Caco-2 (cell line): ENCODE results near the gene SEMA4A. TPM values are rescaled to one million over a fixed set of nuclear protein-coding genes. Genes with fewer than 3 reads are reported as not detected.
"Not testable (repeated sequence)": the region's sequence is repeated elsewhere in the genome, so short reads cannot be mapped to it uniquely, and the experiment has no call there.

Experiments
- BruUV-seq: library from RNA; stranded (reverse); fragments of 400-500 nt; replicated peaks from 2 replicates; lab custom pipeline; 2021; lab: Mats Ljungman, UMichigan
- CTCF ChIA-PET: fragments of 300-600 bp; sonication (Branson Sonifier 250); formaldehyde crosslinking; loops from one replicate; lab custom pipeline; 2022; ENCODE audit warnings: antibody characterized with exemption; lab: Charles Lee
- POLR2A ChIA-PET: fragments of 300-600 bp; sonication (Branson Sonifier 250); formaldehyde crosslinking; loops from one replicate; lab custom pipeline; 2022; ENCODE audit warnings: antibody characterized with exemption; lab: Charles Lee
- DNase-seq, 2 experiments: peaks; one replicate each; pipeline versions ENCODE4 v3.0.0 to v3.0.0-alpha.2; 2020 to 2022
- H3K27me3 ChIP-seq: replicated peaks from 2 replicates; pipeline ENCODE4 v1.6.0; 2011; ENCODE audit warnings: low read length; ENCODE audit not compliant: control insufficient read depth, insufficient read depth
- H3K36me3 ChIP-seq: 2 replicates; pipeline ENCODE4 v1.5.1; 2011; ENCODE audit warnings: low read length; ENCODE audit not compliant: control insufficient read depth, insufficient read depth
- H3K4me1 ChIP-seq: fragments of 250-450 bp; sonication (Bioruptor Pico); 2 replicates; pipeline ENCODE4 v1.5.1; 2020; ENCODE audit warnings: mild to moderate bottlenecking
- H3K4me3 ChIP-seq: 2 replicates; pipeline ENCODE4 v1.5.1; 2011; ENCODE audit warnings: low read depth, mild to moderate bottlenecking, control low read depth, low read length
- H3K9me3 ChIP-seq: fragments of 250-450 bp; sonication (Bioruptor Pico); 2 replicates; pipeline ENCODE4 v1.5.1; 2020; ENCODE audit warnings: mild to moderate bottlenecking, moderate library complexity
- H3K27ac Mint-ChIP-seq: one replicate; pipeline ENCODE4 v1.8.0; 2022; ENCODE audit warnings: mixed read lengths; ENCODE audit not compliant: unreplicated experiment
- H3K27me3 Mint-ChIP-seq: one replicate; pipeline ENCODE4 v1.8.0; 2022; ENCODE audit warnings: mixed read lengths; ENCODE audit not compliant: insufficient read depth, unreplicated experiment
- H3K36me3 Mint-ChIP-seq: one replicate; pipeline ENCODE4 v1.8.0; 2022; ENCODE audit warnings: mild to moderate bottlenecking, mixed read lengths; ENCODE audit not compliant: insufficient read depth, unreplicated experiment
- H3K4me1 Mint-ChIP-seq: one replicate; pipeline ENCODE4 v1.8.0; 2022; ENCODE audit warnings: low read depth, mixed read lengths; ENCODE audit not compliant: unreplicated experiment
- H3K4me3 Mint-ChIP-seq: one replicate; pipeline ENCODE4 v1.8.0; 2022; ENCODE audit warnings: mild to moderate bottlenecking, moderate library complexity, mixed read lengths; ENCODE audit not compliant: unreplicated experiment
- H3K9me3 Mint-ChIP-seq: one replicate; pipeline ENCODE4 v1.8.0; 2022; ENCODE audit warnings: mixed read lengths; ENCODE audit not compliant: unreplicated experiment
- intact Hi-C: fragments of 100-400 bp; cut with micrococcal nuclease; formaldehyde crosslinking; loops from one replicate; pipeline ENCODE4 v1.10.0; 2022; ENCODE audit not compliant: unreplicated experiment
- total RNA-seq: library from RNA; stranded (reverse); gene quantifications from 2 replicates; pipeline ENCODE4 v1.2.3, GENCODE V29; 2022
- TF ChIP-seq, protein P1 (sequence below), 2 experiments: fragments of 200-600 bp in 1 of 2; IDR thresholded peaks; 1 replicate in 1 of 2; 2 replicates in 1 of 2; pipeline versions ENCODE4 v1.5.1 to v1.8.0; 2011 to 2022; ENCODE audit warnings: antibody characterized with exemption in 1 of 2, control low read depth in 1 of 2, inconsistent platforms in 1 of 2, low read depth in 1 of 2, low read length in 1 of 2, mild to moderate bottlenecking in 1 of 2, moderate library complexity in 1 of 2; ENCODE audit not compliant: insufficient read depth in 1 of 2, severe bottlenecking in 1 of 2, unreplicated experiment in 1 of 2

SEMA4A gene
- total RNA-seq, 1 experiment from 2014 or later = 0.52 TPM

DNA sequence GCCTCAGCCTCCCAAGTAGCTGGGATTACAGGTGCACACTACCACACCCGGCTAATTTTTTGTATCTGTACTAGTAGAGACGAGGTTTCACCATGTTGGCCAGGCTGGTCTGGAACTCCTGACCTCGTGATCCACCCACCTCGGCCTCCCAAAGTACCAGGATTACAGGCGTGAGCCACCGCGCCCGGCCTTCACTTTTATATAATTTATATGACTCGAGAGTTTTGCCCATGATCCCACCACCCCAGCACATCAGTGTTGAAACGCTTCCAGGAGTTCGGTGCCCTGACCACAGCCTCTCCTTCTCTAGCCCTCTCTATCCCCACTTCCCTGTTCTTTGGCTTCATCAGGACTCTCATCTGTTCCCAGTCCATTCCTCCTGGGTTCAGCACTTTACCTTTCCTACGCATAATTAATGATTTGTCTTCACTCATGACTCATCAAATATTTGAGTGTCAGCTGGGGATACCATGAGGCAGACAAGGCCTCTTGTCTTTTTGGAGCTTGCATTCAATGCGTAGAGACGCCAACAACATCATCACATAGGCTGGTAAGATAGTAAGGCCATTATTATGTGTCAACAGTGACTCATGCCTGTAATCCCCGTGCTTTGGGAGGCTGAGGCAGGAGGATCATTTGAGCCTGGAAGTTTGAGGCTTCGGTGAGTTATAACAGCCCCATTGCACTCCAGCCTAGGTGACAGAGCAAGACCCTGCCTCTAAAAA lies 60.8 kb downstream of the SEMA4A start:
- BruUV-seq = no TSS peak
- peak overlapping the region; percentile 96 for H3K4me3 Mint-ChIP-seq
- peak overlapping the region; percentile 98 for H3K27ac Mint-ChIP-seq
- H3K27me3 ChIP-seq = no peaks in the 10 kb centered on the region
- H3K36me3 Mint-ChIP-seq = peaks cover 31% of the 10 kb centered on the region
- peaks cover 16% of the 10 kb centered on the region for H3K4me1 Mint-ChIP-seq
- peaks cover 12% of the 10 kb centered on the region for H3K4me1 ChIP-seq
- intact Hi-C loops = loop anchor here (5.0 kb wide), 1 partner anchor 67 kb away; no protein-coding TSS in a partner anchor
- H3K27me3 Mint-ChIP-seq = no peaks in the 10 kb centered on the region
- CTCF ChIA-PET = interaction anchor here (0.7 to 2.5 kb wide), 2 partner anchors 11 to 53 kb away, joined by 3 to 37 read pairs; no protein-coding TSS in a partner anchor
- TF ChIP-seq, protein P1, sequence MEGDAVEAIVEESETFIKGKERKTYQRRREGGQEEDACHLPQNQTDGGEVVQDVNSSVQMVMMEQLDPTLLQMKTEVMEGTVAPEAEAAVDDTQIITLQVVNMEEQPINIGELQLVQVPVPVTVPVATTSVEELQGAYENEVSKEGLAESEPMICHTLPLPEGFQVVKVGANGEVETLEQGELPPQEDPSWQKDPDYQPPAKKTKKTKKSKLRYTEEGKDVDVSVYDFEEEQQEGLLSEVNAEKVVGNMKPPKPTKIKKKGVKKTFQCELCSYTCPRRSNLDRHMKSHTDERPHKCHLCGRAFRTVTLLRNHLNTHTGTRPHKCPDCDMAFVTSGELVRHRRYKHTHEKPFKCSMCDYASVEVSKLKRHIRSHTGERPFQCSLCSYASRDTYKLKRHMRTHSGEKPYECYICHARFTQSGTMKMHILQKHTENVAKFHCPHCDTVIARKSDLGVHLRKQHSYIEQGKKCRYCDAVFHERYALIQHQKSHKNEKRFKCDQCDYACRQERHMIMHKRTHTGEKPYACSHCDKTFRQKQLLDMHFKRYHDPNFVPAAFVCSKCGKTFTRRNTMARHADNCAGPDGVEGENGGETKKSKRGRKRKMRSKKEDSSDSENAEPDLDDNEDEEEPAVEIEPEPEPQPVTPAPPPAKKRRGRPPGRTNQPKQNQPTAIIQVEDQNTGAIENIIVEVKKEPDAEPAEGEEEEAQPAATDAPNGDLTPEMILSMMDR (IDR thresholded peaks at IDR 0.05; ENCODE audit: insufficient read depth in 1 of 2, low read depth in 1 of 2, low read length in 1 of 2, severe bottlenecking in 1 of 2, unreplicated experiment in 1 of 2) = no peak
- DNase-seq = no peak
- peaks cover 1% of the 10 kb centered on the region for H3K36me3 ChIP-seq
- POLR2A ChIA-PET = interaction anchor here (1.0 to 2.4 kb wide), 2 partner anchors 11 to 20 kb away, joined by 3 to 24 read pairs; partner anchors contain the start of gene SLC25A44
- H3K9me3 ChIP-seq = no peaks in the 10 kb centered on the region
- no peaks in the 10 kb centered on the region for H3K9me3 Mint-ChIP-seq
- peak overlapping the region; percentile 90 for H3K4me3 ChIP-seq

DNA sequence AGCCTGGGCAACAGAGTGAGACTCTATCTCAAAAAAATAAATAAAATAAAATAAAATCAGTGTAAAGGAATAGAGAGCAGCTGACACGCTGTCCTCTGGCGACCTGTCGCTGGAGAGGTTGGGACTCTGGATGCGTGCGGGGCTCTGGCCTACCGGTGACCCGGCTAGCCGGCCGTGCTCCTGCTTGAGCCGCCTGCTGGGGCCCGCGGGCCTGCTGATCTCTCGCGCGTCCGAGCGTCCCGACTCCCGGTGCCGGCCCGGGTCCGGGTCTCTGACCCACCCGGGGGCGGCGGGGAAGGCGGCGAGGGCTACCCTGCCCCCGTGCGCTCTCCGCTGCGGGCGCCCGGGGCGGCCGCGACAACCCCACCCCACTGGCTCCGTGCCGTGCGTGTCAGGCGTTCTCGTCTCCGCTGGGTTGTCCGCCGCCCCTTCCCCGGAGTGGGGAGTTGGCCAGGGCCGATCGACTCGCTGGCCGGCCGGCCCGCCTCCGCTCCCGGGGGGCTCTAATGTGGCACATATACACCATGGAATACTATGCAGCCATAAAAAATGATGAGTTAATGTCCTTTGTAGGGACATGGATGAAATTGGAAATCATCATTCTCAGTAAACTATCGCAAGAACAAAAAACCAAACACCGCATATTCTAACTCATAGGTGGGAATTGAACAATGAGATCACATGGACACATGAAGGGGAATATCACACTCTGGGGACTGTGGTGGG lies 63.1 kb downstream of the SEMA4A start:
- POLR2A ChIA-PET, CTCF ChIA-PET, DNase-seq, H3K9me3 ChIP-seq, BruUV-seq, H3K4me3 Mint-ChIP-seq, H3K4me3 ChIP-seq, H3K27me3 ChIP-seq, H3K27me3 Mint-ChIP-seq, intact Hi-C loops, H3K36me3 ChIP-seq, H3K9me3 Mint-ChIP-seq, H3K27ac Mint-ChIP-seq: not testable (repeated sequence)
- H3K4me1 Mint-ChIP-seq = peaks cover 22% of the 10 kb centered on the region
- H3K36me3 Mint-ChIP-seq = peaks cover 36% of the 10 kb centered on the region
- peaks cover 12% of the 10 kb centered on the region for H3K4me1 ChIP-seq

DNA sequence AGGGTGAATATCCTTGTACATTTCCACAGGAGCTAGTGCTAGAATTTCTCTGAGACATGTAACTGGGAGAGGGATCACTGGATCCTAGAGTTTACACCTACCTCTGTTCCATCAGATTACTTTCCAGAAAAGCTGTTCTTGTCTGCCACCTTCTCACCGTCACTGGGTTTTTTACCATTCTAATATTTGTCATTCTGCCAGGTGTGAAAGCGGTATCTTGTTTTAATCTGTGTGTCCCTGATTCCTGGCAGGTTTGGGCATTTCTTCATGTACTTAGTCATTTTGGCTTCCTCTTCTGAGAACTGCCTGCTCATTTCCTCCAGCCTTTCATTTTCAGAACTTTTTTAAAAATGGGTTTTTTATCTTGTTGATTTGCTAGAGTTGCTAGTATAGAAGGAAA lies 64.5 kb downstream of the SEMA4A start:
- intact Hi-C loops = no loop called here
- no peaks in the 10 kb centered on the region for H3K27me3 Mint-ChIP-seq
- CTCF ChIA-PET = interaction anchor here (1.2 kb wide), 1 partner anchor 24 kb away, joined by 3 read pairs; no protein-coding TSS in a partner anchor
- H3K4me3 Mint-ChIP-seq = no peak overlapping the region
- no peak overlapping the region for H3K27ac Mint-ChIP-seq
- Histone ChIP-seq H3K4me3 (no peak overlapping the region), H3K9me3 (no peaks in the 10 kb centered on the region), H3K4me1 (peaks cover 7% of the 10 kb centered on the region), H3K36me3 (no peaks in the 10 kb centered on the region; the same call in 1 of the 2 replicates), H3K27me3 (no peaks in the 10 kb centered on the region)
- H3K4me1 Mint-ChIP-seq = peaks cover 13% of the 10 kb centered on the region
- no TSS peak for BruUV-seq
- H3K9me3 Mint-ChIP-seq = no peaks in the 10 kb centered on the region
- H3K36me3 Mint-ChIP-seq = peaks cover 29% of the 10 kb centered on the region
- TF ChIP-seq, protein P1 (IDR thresholded peaks at IDR 0.05; ENCODE audit: insufficient read depth in 1 of 2, low read depth in 1 of 2, low read length in 1 of 2, severe bottlenecking in 1 of 2, unreplicated experiment in 1 of 2) = no peak
- POLR2A ChIA-PET = interaction anchor here (0.7 kb wide), 1 partner anchor 63 kb away, joined by 3 read pairs; no protein-coding TSS in a partner anchor
- DNase-seq = no peak
